Mucosa of descending colon (tissue), 3 donors: ENCODE measurements around the gene ANLN. TPM values are rescaled to one million over a fixed set of nuclear protein-coding genes. Genes with fewer than 3 reads are reported as not detected.
"Not testable (repeated sequence)": the region's sequence is repeated elsewhere in the genome, so short reads cannot be mapped to it uniquely, and the experiment has no call there.

Experiments used
- ATAC-seq: fragments of 200-7000 bp; cut with Tn5 transposase; one replicate; pipeline ENCODE4 v1.9.1; 2020; ENCODE audit warnings: mild to moderate bottlenecking, moderate library complexity
- DNase-seq, 3 donors: peaks; one replicate each; pipeline ENCODE4 v3.0.0-alpha.2; 2020
- H3K36me3 ChIP-seq: fragments of 200-600 bp; one replicate; pipeline ENCODE4 v1.8.0; 2021; ENCODE audit warnings: low read depth, mild to moderate bottlenecking
- H3K4me1 ChIP-seq: fragments of 200-600 bp; one replicate; pipeline ENCODE4 v1.8.0; 2021; ENCODE audit warnings: low read depth, mild to moderate bottlenecking
- H3K4me3 ChIP-seq: fragments of 200-600 bp; one replicate; pipeline ENCODE4 v1.8.0; 2021; ENCODE audit warnings: mild to moderate bottlenecking
- H3K9me3 ChIP-seq: fragments of 200-600 bp; one replicate; pipeline ENCODE4 v1.8.0; 2021; ENCODE audit warnings: mild to moderate bottlenecking
- intact Hi-C, 2 donors: fragments of 100-400 bp; cut with DNase I in 1 of 2; cut with micrococcal nuclease in 1 of 2; formaldehyde crosslinking; loops; one replicate each; pipeline versions ENCODE4 v1.11.0 to v1.11.1; 2022; cut with DNase I, micrococcal nuclease
- total RNA-seq, 3 donors: library from RNA; stranded (reverse); fragmentation: NEBNext Ultra II Directional in 2 of 3; extraction: Animal tissue kit (Norgen Biotek cat#: 25700) in 2 of 3; gene quantifications; one replicate each; pipeline versions ENCODE4 v1.2.1 to v1.2.4, GENCODE V29; 2021 to 2023
- TF ChIP-seq, protein P1 (sequence below): fragments of 200-600 bp; IDR thresholded peaks from one replicate; pipeline ENCODE4 v1.8.0; 2022; ENCODE audit warnings: antibody characterized with exemption, mild to moderate bottlenecking
- donor health status: DM: no; HTN: no; CAD: no; lungs with moderate emphysema.
- donor health status: DM: no; HTN: no; CAD: no.
- donor health status: DM: no; HTN: yes; CAD: no.

The ANLN gene
- total RNA-seq, 3 donors from 2014 or later, result 3.8 to 23.7 (median 6.4) TPM

DNA sequence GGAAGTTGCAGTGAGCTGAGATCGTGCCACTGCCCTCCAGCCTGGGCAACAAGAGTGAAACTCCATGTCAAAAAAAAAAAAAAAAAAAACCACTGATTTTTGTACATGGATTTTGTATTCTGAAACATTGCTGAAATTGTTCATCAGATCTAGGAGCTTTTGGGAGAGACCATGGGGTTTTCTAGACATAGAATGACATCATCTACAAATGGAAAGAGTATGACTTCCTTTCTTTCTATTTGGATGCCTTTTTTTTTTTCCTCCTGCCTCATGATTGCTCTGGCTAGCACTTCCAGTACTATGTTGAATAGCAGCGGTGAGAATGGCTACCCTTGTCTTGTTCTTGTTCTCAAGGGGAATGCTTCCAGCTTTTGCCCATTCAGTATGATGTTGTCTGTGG, 89.1 kb downstream of the ANLN start:
- ATAC-seq, result no peak
- H3K9me3 ChIP-seq, result no peaks in the 10 kb centered on the region
- no peaks in the 10 kb centered on the region for H3K36me3 ChIP-seq
- no peak overlapping the region for H3K4me3 ChIP-seq
- TF ChIP-seq, protein P1, sequence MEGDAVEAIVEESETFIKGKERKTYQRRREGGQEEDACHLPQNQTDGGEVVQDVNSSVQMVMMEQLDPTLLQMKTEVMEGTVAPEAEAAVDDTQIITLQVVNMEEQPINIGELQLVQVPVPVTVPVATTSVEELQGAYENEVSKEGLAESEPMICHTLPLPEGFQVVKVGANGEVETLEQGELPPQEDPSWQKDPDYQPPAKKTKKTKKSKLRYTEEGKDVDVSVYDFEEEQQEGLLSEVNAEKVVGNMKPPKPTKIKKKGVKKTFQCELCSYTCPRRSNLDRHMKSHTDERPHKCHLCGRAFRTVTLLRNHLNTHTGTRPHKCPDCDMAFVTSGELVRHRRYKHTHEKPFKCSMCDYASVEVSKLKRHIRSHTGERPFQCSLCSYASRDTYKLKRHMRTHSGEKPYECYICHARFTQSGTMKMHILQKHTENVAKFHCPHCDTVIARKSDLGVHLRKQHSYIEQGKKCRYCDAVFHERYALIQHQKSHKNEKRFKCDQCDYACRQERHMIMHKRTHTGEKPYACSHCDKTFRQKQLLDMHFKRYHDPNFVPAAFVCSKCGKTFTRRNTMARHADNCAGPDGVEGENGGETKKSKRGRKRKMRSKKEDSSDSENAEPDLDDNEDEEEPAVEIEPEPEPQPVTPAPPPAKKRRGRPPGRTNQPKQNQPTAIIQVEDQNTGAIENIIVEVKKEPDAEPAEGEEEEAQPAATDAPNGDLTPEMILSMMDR, result no peak
- DNase-seq, result no peak
- H3K4me1 ChIP-seq, result no peaks in the 10 kb centered on the region
- intact Hi-C loops, result loop anchor here in 1 of 2 donors (10.0 kb wide), 1 partner anchor 706 kb away; no protein-coding TSS in a partner anchor

DNA sequence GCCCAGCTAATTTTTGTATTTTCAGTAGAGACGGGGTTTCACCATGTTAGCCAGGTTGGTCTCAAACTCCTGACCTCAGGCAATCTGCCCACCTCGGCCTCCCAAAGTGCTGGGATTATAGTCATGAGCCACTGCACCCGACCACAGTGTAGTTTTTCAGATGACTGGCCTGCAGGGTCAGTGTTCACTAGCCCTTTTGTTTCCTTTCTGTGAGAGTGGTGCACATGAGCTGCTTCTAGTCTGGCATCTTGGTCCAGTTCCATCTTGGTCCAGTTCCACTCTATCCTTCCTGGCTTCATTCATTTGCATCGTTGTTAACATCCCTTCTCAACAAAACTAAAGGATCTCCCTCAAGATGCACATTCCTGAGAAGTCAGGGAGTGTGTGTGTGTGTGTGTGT, 94.2 kb downstream of the ANLN start:
- H3K4me1 ChIP-seq, H3K9me3 ChIP-seq, DNase-seq, H3K36me3 ChIP-seq, H3K4me3 ChIP-seq: not testable (repeated sequence)
- peak; percentile 28 for ATAC-seq
- intact Hi-C loops, result loop anchor here in 1 of 2 donors (10.0 kb wide), 1 partner anchor 181 kb away; no protein-coding TSS in a partner anchor

DNA sequence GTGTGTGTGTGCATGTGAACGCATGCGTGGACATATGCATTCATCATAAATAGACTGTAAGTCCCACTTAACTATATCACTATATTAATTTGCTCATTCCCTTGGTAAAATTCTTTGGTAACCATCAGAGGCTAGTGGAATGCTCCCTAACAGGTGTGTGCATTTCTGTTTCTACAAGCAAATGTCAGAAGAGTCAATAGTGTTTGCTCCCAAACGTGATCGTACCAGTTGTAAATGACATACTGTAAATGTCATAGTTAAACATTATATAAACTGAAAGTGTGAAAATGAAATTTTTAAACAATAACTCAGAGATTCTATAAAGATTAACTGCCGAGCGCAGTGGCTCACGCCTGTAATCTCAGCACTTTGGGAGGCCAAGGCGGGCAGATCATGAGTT, 94.6 kb downstream of the ANLN start:
- TF ChIP-seq, protein P1, result no peak
- Histone ChIP-seq H3K4me1 (no peaks in the 10 kb centered on the region), H3K36me3 (no peaks in the 10 kb centered on the region), H3K9me3 (no peaks in the 10 kb centered on the region), H3K4me3 (no peak overlapping the region)
- intact Hi-C loops, result loop anchor here in 1 of 2 donors (10.0 kb wide), 1 partner anchor 181 kb away; no protein-coding TSS in a partner anchor
- DNase-seq (peak in 1 of 3 donors; percentile 6), ATAC-seq (peak; percentile 91)

DNA sequence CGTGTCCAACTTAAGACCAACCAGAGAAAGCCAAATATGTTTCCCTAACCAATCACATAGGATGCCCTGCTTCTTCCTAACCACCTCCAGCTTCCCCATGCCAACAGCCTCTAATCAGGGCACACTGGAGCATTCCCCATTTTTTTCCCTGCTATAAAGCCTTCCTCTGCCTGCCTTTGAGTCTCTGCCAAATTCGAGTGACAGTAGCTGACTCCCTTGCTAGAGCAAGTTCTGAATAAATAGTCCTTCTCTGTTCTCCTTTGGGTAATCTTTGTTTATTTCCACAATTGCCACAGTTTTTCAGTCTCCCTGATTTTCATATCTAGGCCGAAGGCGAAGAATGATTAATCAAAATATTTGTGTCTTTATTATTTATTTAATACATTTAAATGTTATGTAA, 96.7 kb downstream of the ANLN start:
- ATAC-seq (no peak), DNase-seq (no peak)
- Histone ChIP-seq H3K4me3 (no peak overlapping the region), H3K9me3 (no peaks in the 10 kb centered on the region), H3K36me3 (no peaks in the 10 kb centered on the region), H3K4me1 (no peaks in the 10 kb centered on the region)
- intact Hi-C loops, result loop anchor here in 1 of 2 donors (10.0 kb wide), 1 partner anchor 178 kb away; no protein-coding TSS in a partner anchor
- TF ChIP-seq, protein P1, result no peak

DNA sequence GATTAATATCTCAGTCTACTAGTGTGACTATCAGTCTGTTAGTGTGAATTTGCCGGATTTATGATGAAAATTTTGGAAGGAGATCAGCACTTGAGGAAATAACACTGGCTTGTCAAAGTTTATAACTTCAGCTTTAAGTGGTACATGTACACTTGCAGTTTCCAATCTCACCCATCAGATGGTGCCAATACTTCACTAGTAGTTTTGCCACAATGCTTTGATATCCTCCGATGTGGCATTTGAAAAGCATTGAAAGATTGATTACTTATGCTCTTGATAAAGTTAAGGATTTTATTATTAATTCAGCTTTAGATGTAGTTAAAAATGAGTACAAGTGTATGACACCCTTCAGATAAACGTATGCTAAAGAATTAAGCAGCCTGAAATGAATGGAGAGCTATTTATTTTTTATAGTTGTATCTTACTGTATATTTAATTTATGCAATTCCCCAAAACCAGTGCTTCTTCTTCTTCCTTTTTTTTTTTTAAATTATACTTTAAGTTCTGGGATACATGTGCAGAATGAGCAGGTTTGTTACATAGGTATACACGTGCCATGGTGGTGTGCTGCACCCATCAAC, 98.2 kb downstream of the ANLN start:
- DNase-seq, result peak in 1 of 3 donors; percentile 71

DNA sequence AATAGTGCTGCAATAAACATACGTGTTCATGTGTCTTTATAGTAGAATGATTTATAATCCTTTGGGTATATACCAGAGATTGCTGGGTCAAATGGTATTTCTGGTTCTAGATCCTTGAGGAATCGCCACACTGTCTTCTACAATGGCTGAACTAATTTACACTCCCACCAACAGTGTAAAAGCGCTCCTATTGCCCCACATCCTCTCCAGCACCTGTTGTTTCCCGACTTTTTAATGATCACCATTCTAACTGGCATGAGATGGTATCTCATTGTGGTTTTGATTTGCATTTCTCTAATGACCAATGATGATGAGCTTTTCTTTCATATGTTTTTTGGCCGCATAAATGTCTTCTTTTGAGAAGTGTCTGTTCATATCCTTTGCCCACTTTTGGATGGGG, 99.0 kb downstream of the ANLN start:
- not testable (repeated sequence) for DNase-seq, H3K9me3 ChIP-seq, H3K4me3 ChIP-seq, H3K4me1 ChIP-seq, ATAC-seq, H3K36me3 ChIP-seq
- intact Hi-C loops, result loop anchor here in 1 of 2 donors (10.0 kb wide), 1 partner anchor 176 kb away; no protein-coding TSS in a partner anchor

More for the DNA sequence above, 98.2 kb downstream of the ANLN start:
- Histone ChIP-seq H3K36me3 (no peaks in the 10 kb centered on the region), H3K4me3 (no peak overlapping the region), H3K9me3 (no peaks in the 10 kb centered on the region), H3K4me1 (no peaks in the 10 kb centered on the region)
- ATAC-seq, result peak; percentile 68
- TF ChIP-seq, protein P1, result peak; percentile 37
- intact Hi-C loops, result loop anchor here in 1 of 2 donors (10.0 kb wide), 1 partner anchor 177 kb away; no protein-coding TSS in a partner anchor
